Effector memory CD4-positive, alpha-beta T cell (primary cell): ENCODE data around the gene DSCAML1.

ENCODE experiments used
- DNase-seq, 3 donors: peaks; one replicate each; pipeline ENCODE4 v3.0.0-alpha.2; 2020
- H3K27ac ChIP-seq: 2 replicates; pipeline ENCODE4 v1.7.0; 2013; ENCODE audit warnings: mild to moderate bottlenecking, low read length, moderate library complexity; ENCODE audit not compliant: insufficient read depth, poor library complexity, severe bottlenecking
- H3K27me3 ChIP-seq: replicated peaks from 2 replicates; pipeline ENCODE4 v1.7.0; 2013; ENCODE audit warnings: mild to moderate bottlenecking, low read length; ENCODE audit not compliant: insufficient read depth, control insufficient read depth, poor library complexity, severe bottlenecking
- H3K36me3 ChIP-seq: 2 replicates; pipeline ENCODE4 v1.7.0; 2013; ENCODE audit warnings: mild to moderate bottlenecking, low read length, moderate library complexity; ENCODE audit not compliant: control insufficient read depth, insufficient read depth
- H3K4me1 ChIP-seq: 2 replicates; pipeline ENCODE4 v1.7.0; 2013; ENCODE audit warnings: low read length, mild to moderate bottlenecking; ENCODE audit not compliant: control insufficient read depth, insufficient read depth, poor library complexity, severe bottlenecking
- H3K4me3 ChIP-seq: 2 replicates; pipeline ENCODE4 v1.7.0; 2013; ENCODE audit warnings: low read length, low read depth, mild to moderate bottlenecking; ENCODE audit not compliant: insufficient read depth, poor library complexity, severe bottlenecking
- H3K9me3 ChIP-seq: 2 replicates; pipeline ENCODE4 v1.7.0; 2013; ENCODE audit warnings: mild to moderate bottlenecking, low read length, moderate library complexity; ENCODE audit not compliant: control insufficient read depth

Gene DSCAML1

DNA sequence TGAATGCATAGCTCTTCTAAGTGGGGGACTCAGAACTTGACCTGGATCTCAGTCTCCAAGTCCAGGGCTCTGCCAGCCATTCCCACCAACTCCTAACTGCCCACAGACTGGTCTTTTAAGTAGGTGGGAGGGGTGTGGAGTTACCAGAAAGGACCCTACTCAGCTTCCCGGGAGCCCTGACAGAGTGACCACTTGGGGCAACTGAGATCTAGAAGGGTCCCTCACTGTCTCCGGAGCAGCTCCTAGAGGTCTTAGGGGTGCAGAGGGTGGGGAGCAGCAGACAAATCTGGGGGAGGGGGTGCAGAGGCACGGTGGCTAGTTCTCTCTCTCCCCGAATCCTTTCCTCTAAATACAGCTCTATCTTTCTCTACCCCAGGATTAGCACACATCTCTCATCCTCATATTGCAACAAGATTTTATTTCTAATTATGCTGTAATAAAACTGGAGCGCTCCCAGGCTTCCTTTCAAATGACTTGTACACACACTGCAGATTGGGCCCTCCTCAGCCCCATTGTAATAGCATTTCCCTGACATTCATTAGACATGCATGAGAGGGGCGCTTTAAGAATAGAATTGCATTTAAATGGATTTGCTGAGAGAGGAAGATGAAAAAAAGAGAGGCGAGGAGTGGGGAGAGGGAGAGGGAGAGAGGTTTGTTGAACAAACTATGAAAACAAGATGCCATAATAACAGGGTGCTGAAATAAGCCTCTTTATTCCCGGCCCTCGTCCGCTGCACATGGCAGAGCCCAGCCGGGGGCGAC lies 250.4 kb downstream of the DSCAML1 start:
- no peaks in the 10 kb centered on the region for H3K9me3 ChIP-seq
- no peak overlapping the region for H3K4me3 ChIP-seq
- H3K27ac ChIP-seq: no peak overlapping the region
- no peaks in the 10 kb centered on the region for H3K36me3 ChIP-seq
- no peaks in the 10 kb centered on the region for H3K4me1 ChIP-seq
- peaks cover 4% of the 10 kb centered on the region for H3K27me3 ChIP-seq
- no peak for DNase-seq

DNA sequence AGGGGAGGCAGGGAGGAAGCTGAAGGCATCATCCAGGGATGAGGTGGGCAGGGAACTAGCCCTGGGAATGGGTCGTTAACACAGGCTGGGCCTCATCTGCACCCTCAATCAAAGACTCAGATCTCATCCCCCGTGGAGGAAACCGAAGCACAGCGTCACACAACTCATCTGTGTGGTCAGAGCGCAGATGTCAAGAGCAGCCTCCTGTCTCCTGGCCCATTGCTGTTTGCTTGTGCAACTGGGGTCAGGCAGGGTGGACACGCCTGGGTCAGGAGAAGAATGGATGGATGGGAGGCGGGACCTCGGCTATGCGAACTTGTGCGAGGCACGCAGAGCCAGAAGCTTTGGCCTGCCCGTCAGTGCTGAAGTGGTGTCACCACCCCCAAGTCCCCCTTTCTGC lies 251.3 kb downstream of the DSCAML1 start:
- Histone ChIP-seq H3K27ac (no peak overlapping the region), H3K27me3 (peaks cover 4% of the 10 kb centered on the region), H3K9me3 (no peaks in the 10 kb centered on the region), H3K4me3 (no peak overlapping the region), H3K36me3 (no peaks in the 10 kb centered on the region), H3K4me1 (no peaks in the 10 kb centered on the region)
- DNase-seq: no peak

DNA sequence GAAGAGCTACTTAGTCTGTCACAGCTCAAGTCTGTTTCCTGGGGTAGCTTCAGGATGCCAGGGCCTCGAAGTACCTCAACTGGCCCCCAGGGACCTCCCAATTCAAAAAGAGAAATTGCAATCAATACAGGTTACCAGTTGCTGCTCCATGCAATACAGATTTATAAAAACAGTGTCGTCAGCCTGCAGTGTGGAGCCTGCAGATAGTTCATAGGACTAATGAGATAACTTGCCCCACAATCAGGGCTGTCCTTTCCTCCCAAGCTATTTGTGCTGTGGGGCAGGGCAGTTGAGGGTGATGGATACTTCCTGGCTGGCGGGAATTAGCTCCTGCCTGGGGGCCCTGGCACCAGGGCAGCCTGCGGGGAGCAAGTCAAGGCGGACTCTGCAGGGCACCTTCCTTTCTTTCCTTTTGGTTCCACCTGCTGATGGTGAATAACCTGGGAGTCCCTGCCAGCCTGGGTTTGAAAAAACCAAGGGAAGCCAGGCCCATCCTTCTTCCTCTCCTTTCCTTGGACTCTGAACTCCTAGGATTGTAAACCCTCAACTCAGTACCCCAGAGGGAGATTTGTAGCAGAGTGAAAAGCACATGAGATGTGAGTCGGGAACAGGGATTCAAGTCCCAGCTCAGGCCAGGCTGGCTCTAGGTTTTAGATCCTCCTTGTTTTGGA lies 252.8 kb downstream of the DSCAML1 start:
- Histone ChIP-seq H3K36me3 (no peaks in the 10 kb centered on the region), H3K27ac (no peak overlapping the region), H3K4me3 (no peak overlapping the region), H3K27me3 (no peaks in the 10 kb centered on the region), H3K9me3 (no peaks in the 10 kb centered on the region), H3K4me1 (no peaks in the 10 kb centered on the region)
- DNase-seq: no peak

DNA sequence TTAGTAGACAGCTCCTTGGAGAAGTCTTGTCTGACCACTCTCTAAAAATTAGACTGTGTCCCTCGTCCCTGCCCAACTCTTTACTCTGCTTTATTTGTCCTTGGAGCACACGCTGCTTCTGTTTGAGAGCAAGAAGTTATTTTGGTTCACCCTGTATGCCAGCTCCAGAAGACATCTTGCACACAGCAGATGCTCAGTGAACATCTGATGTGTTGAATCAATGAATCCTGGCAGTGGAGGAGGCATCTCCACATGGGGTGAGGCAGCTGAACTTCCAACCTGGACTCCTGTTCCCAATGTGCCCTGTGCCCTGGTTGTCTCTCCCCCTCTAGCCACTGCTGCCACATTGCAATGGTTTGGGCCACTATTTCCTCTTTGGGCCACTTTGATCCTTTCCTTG lies 255.8 kb downstream of the DSCAML1 start:
- no peak overlapping the region for H3K4me3 ChIP-seq
- H3K9me3 ChIP-seq: no peaks in the 10 kb centered on the region
- DNase-seq: no peak
- no peak overlapping the region for H3K27ac ChIP-seq
- no peaks in the 10 kb centered on the region for H3K4me1 ChIP-seq
- H3K36me3 ChIP-seq: no peaks in the 10 kb centered on the region
- peaks cover 2% of the 10 kb centered on the region for H3K27me3 ChIP-seq

DNA sequence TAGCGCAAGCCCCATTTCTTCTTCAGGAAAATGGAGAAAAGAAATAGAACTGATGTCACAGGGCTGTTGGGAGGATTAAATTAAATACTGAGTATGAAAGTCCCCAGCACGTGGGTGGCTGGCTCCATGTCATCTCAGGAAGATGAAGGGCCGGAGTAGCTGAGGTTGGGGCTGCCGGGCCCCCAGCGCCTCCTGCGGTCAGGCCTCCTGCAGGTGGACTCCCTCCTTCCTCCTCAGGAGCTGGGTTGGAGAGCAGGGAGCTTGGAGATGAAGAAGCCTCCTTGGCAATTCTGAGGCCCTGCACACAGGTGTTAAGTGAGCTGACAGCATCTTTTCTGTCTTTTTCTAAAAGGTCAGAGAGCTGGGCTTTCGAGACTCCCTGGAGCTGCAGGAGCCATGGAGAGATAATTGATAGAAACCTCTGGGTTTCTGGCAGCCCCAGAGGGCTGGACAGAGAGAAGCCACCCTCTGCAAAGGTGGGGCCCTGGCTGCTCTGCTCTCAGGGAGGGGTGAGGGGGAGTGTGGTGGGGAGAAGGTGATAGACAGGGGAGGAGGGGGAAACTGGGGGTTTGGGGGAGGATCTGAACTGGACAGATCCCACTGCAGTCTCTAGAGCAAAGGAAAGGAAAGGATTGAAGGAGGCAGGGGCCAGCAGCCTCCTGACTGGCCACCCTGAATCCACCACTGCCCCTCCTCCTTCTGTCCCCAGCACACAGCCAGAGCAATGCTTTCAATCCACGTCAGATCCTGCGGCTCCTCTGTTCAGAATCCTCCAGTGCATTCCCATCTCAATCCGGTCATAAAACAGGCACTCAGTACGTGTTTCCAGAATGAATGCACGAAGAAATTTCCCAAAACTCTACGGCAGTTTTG lies 258.5 kb downstream of the DSCAML1 start:
- Histone ChIP-seq H3K4me3 (no peak overlapping the region), H3K4me1 (no peaks in the 10 kb centered on the region), H3K9me3 (no peaks in the 10 kb centered on the region), H3K27me3 (peaks cover 2% of the 10 kb centered on the region), H3K27ac (no peak overlapping the region), H3K36me3 (no peaks in the 10 kb centered on the region)
- DNase-seq: no peak

DNA sequence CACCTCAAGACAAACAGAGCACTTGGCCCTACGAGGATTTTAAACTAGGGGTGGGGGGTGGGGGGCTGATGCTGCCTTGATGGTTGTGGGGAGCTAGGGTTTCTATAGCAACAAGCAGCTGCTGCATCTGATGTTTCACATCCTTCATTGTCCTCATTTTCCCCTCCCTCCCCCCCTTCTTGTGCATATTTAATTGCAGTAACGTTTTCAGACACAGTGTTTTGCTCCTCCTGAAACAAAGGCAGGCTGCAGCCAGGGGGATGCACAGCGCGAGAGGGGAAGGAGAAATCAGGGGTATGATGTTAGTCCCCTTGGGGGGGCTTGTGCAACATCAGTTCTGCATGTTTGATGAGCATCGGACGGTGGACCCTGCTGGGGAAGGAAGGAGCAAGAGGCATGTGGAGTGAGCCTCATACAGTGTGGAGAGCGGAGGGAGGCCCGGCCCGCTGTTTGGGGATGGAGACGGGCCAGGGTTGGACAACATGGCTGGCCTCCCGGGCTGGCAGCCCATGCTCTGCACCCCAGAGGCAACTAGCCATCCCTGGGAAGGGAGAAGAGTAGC lies 261.1 kb downstream of the DSCAML1 start:
- no peak overlapping the region for H3K4me3 ChIP-seq
- peaks cover 2% of the 10 kb centered on the region for H3K27me3 ChIP-seq
- no peaks in the 10 kb centered on the region for H3K9me3 ChIP-seq
- H3K27ac ChIP-seq: no peak overlapping the region
- no peaks in the 10 kb centered on the region for H3K36me3 ChIP-seq
- DNase-seq: no peak
- no peaks in the 10 kb centered on the region for H3K4me1 ChIP-seq

DNA sequence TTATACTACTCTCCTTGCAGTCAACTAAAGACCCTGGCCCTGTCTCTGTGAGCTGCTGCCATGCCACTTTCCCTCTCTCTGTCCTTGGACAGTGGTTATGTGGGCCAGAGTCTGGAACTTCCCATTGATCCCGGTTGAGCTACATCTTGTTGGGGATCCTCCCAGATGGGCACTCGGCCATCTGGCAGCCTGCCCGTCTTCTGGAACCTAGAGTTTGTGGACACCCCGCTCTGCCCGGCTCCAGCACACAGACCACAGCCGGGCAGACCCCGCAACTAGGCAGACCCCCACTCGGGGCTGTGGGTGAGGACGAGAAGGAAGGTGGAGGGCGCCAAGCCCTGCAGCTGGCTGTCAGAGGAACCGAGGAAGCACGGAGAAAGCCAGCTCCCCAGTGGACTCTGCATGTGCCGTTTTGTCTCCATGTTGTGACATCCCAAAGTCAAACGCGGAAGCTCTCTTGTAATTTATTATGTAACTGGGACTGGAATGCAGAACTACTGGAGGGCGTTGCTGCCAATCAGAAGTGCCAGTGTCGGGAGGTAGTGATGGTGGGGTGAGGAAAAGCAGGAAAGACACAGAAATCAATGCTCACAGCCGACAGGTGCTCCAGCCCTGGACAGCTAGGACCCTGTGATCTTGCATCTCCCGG lies 261.7 kb downstream of the DSCAML1 start:
- no peak for DNase-seq
- Histone ChIP-seq H3K9me3 (no peaks in the 10 kb centered on the region), H3K4me1 (no peaks in the 10 kb centered on the region), H3K4me3 (no peak overlapping the region), H3K27ac (no peak overlapping the region), H3K36me3 (no peaks in the 10 kb centered on the region), H3K27me3 (peaks cover 2% of the 10 kb centered on the region)

DNA sequence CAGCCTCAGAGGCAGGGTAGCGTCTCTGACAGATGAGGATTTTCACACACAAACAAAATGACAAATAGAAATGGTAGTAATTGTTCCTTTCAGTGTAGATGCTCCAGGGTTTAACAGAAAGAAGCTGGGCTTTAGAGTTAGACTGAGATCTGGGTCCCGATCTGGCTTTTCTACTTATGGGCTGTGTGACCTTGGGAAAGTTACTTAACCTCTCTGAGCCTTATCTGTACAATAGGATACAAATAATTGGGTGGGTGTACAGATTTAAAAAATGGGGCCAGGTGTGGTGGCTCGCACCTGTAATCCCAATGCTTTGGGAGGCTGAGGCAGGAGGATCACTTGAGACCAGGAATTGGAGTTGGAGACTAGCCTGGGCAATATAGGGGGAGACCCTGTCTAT lies 264.4 kb downstream of the DSCAML1 start:
- Histone ChIP-seq H3K9me3 (no peaks in the 10 kb centered on the region), H3K27ac (no peak overlapping the region), H3K27me3 (no peaks in the 10 kb centered on the region), H3K4me3 (no peak overlapping the region), H3K4me1 (no peaks in the 10 kb centered on the region), H3K36me3 (no peaks in the 10 kb centered on the region)
- no peak for DNase-seq

DNA sequence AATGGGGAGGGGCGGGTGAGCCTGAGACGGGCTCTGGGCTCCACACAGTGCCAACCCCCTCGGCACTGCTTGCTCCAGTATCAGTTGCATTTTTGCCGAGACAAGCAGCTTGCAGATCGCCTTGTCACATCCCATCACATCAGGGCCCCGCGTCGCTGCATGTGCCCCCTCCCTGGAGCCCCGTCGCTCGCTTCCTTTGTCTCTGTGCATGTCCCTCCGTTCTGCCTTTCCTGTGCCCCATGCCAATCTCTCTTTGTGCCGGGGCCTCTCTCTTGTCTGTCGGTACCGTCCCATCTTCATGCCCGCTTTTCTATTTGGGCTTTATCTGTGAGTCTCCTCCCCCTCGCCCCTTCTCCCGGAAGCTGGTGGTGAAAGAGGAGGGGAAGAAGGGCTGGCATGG lies 267.2 kb downstream of the DSCAML1 start:
- H3K36me3 ChIP-seq: no peaks in the 10 kb centered on the region
- no peak for DNase-seq
- H3K4me3 ChIP-seq: no peak overlapping the region
- H3K4me1 ChIP-seq: no peaks in the 10 kb centered on the region
- H3K27ac ChIP-seq: no peak overlapping the region
- H3K27me3 ChIP-seq: no peaks in the 10 kb centered on the region
- no peaks in the 10 kb centered on the region for H3K9me3 ChIP-seq
